HepG2 (cell line): Measurements from ENCODE around the gene GMPPA. TPM values are rescaled to one million over a fixed set of nuclear protein-coding genes. Genes with fewer than 3 reads are reported as not detected.

ENCODE experiments used
- ATAC-seq: fragments of 200-7000 bp; cut with Tn5 transposase; 3 replicates; pipeline ENCODE4 v1.9.1; 2020; ENCODE audit warnings: mild to moderate bottlenecking, moderate library complexity
- BruUV-seq: library from RNA; stranded (reverse); fragments of 400-500 nt; replicated peaks from 2 replicates; lab custom pipeline; 2021; lab: Mats Ljungman, UMichigan
- CTCF ChIA-PET: fragments of 300-600 bp; formaldehyde crosslinking; extraction: SDS; loops from one replicate; lab custom pipeline; 2021; ENCODE audit warnings: low total read pairs, inconsistent platforms, low intra/inter-chr PET ratio; lab: Yijun Ruan, JAX
- POLR2A ChIA-PET: fragments of 350-600 bp; sonication (Branson Sonifier 250); formaldehyde crosslinking; loops from one replicate; lab custom pipeline; 2020; ENCODE audit warnings: antibody characterized with exemption, inconsistent platforms; lab: Yijun Ruan, JAX
- DNase-seq: peaks from one replicate; pipeline ENCODE4 v3.0.0-alpha.2; 2015; ENCODE audit warnings: low spot score
- FAIRE-seq: peaks from 3 replicates; lab custom pipeline; 2011; peaks lifted over from hg19 to GRCh38; lab: Jason Lieb, UNC
- H2AFZ ChIP-seq: one replicate; pipeline ENCODE4 v1.6.1; 2011; ENCODE audit warnings: low read length, inconsistent platforms
- H3K27ac ChIP-seq: fragments of 300-600 bp; 3 replicates; pipeline ENCODE4 v1.8.0; 2011; ENCODE audit warnings: mixed run types, mild to moderate bottlenecking, mixed read lengths, low read length, inconsistent platforms; ENCODE audit not compliant: insufficient read depth; ENCODE audit errors: extremely low read length
- H3K27me3 ChIP-seq, 2 experiments: fragments of 200-600 bp in 1 of 2; 2 replicates in 1 of 2; 3 replicates in 1 of 2; pipeline versions ENCODE4 v1.6.0 to v1.8.0; 2011; ENCODE audit warnings: low read length in 2 of 2, mild to moderate bottlenecking in 2 of 2, moderate library complexity in 2 of 2, inconsistent platforms in 1 of 2; ENCODE audit not compliant: insufficient read depth in 2 of 2, control insufficient read depth in 1 of 2
- H3K36me3 ChIP-seq, 2 experiments: fragments of 200-600 bp in 1 of 2; replicated peaks in 1 of 2; 2 replicates in 1 of 2; 3 replicates in 1 of 2; pipeline versions ENCODE4 v1.5.1 to v1.8.0; 2011; ENCODE audit warnings: low read length in 2 of 2, inconsistent platforms in 1 of 2; ENCODE audit not compliant: insufficient read depth in 2 of 2, control insufficient read depth in 1 of 2
- H3K4me1 ChIP-seq: 2 replicates; pipeline ENCODE4 v1.5.1; 2012; ENCODE audit warnings: low read length, inconsistent platforms; ENCODE audit not compliant: insufficient read depth
- H3K4me2 ChIP-seq: 2 replicates; pipeline ENCODE4 v1.6.0; 2011; ENCODE audit warnings: low read depth, low read length, inconsistent platforms
- H3K4me3 ChIP-seq, 3 experiments: fragments of 200-600 bp in 1 of 3; sonication (generic), shearing (Covaris generic) in 1 of 3; replicated peaks in 1 of 3; 2 replicates each; pipeline ENCODE4 v1.5.1; 2011 to 2016; ENCODE audit warnings: low read length in 3 of 3, inconsistent platforms in 2 of 3, low read depth in 2 of 3, mild to moderate bottlenecking in 2 of 3, control low read depth in 1 of 3, mixed read lengths in 1 of 3; ENCODE audit not compliant: insufficient read depth in 1 of 3
- H3K79me2 ChIP-seq: one replicate; pipeline ENCODE4 v1.6.1; 2011; ENCODE audit warnings: low read length, inconsistent platforms; ENCODE audit not compliant: insufficient read depth
- H3K9ac ChIP-seq: 2 replicates; pipeline ENCODE4 v1.6.0; 2011; ENCODE audit warnings: mild to moderate bottlenecking, low read depth, low read length, inconsistent platforms; ENCODE audit not compliant: insufficient read depth
- H3K9me3 ChIP-seq: 2 replicates; pipeline ENCODE4 v1.5.1; 2012; ENCODE audit warnings: mild to moderate bottlenecking, low read length
- H4K20me1 ChIP-seq: 2 replicates; pipeline ENCODE4 v1.6.0; 2011; ENCODE audit warnings: inconsistent platforms, mild to moderate bottlenecking, low read length, moderate library complexity; ENCODE audit not compliant: insufficient read depth
- FOXM1 ChIP-seq: sonication (generic); formaldehyde crosslinking; IDR thresholded peaks from 2 replicates; pipeline ENCODE4 v1.5.0; 2020; ENCODE audit warnings: missing genetic modification reagents
- HCFC1 ChIP-seq: fragments of 150-350 bp; IDR thresholded peaks from 2 replicates; pipeline ENCODE4 v1.6.1; 2014; ENCODE audit warnings: low read depth, low read length
- JUND ChIP-seq: sonication (generic); formaldehyde crosslinking; IDR thresholded peaks from 2 replicates; pipeline ENCODE4 v1.8.0; 2022; ENCODE audit warnings: mild to moderate bottlenecking, missing genetic modification reagents
- KAT2B ChIP-seq: fragments of 150-350 bp; IDR thresholded peaks from 2 replicates; pipeline ENCODE4 v1.6.1; 2014; ENCODE audit warnings: low read depth, low read length, borderline replicate concordance
- KLF16 ChIP-seq, 2 experiments: sonication (generic) in 1 of 2; formaldehyde crosslinking in 1 of 2; IDR thresholded peaks; 2 replicates each; pipeline versions ENCODE4 v1.6.1 to v1.8.0; 2016 to 2023; ENCODE audit warnings: missing genetic modification reagents in 2 of 2, missing compliant biosample characterization in 1 of 2
- PLRG1 ChIP-seq: fragments of 450-650 bp; conservative IDR thresholded peaks from 2 replicates; pipeline ENCODE4 v1.6.1; 2016
- SATB2 ChIP-seq: sonication (generic); formaldehyde crosslinking; IDR thresholded peaks from 2 replicates; pipeline ENCODE4 v1.5.0; 2020; ENCODE audit warnings: missing genetic modification reagents
- SMARCC2 ChIP-seq: fragments of 450-650 bp; IDR thresholded peaks from 2 replicates; pipeline ENCODE4 v1.6.1; 2017; ENCODE audit warnings: antibody characterized with exemption, mild to moderate bottlenecking
- SOX5 ChIP-seq: IDR thresholded peaks from 2 replicates; pipeline ENCODE4 v1.6.1; 2016; ENCODE audit warnings: borderline replicate concordance
- XRCC5 ChIP-seq: fragments of 200-400 bp; formaldehyde crosslinking; optimal IDR thresholded peaks from 2 replicates; pipeline ENCODE3; 2017; ENCODE audit warnings: mild to moderate bottlenecking, low read length
- ZMYM3 ChIP-seq: sonication (generic); formaldehyde crosslinking; IDR thresholded peaks from 2 replicates; pipeline ENCODE4 v1.5.1; 2020; ENCODE audit warnings: mild to moderate bottlenecking, missing genetic modification reagents
- ZNF136 ChIP-seq: sonication (generic); formaldehyde crosslinking; IDR thresholded peaks from 2 replicates; pipeline ENCODE4 v1.8.1; 2022; ENCODE audit warnings: low read depth, mild to moderate bottlenecking, moderate library complexity, missing genetic modification reagents
- ZNF772 ChIP-seq: sonication (generic); formaldehyde crosslinking; IDR thresholded peaks from 2 replicates; pipeline ENCODE4 v1.5.0; 2020; ENCODE audit warnings: mild to moderate bottlenecking, missing genetic modification reagents
- ZSCAN29 ChIP-seq: sonication (generic); formaldehyde crosslinking; conservative IDR thresholded peaks from 2 replicates; pipeline ENCODE4 v1.4.0; 2020; ENCODE audit warnings: mild to moderate bottlenecking, missing genetic modification reagents
- WGBS: methylation state at CpG from one replicate; pipeline ENCODE4 v1.1.6; 2017; ENCODE audit warnings: low lambda C conversion rate; 5-methylcytosine and 5-hydroxymethylcytosine counted together
- in situ Hi-C: cut with HindIII; loops from 2 replicates; pipeline ENCODE4 v1.10.0; 2017; ENCODE audit warnings: low pct_unique_long_range_greater_than_20kb; ENCODE audit not compliant: extremely low pct_ligation_motif_present
- intact Hi-C: fragments of 100-400 bp; cut with micrococcal nuclease; formaldehyde crosslinking; loops from one replicate; pipeline ENCODE4 v1.10.0; 2022; ENCODE audit not compliant: unreplicated experiment
- polyA plus RNA-seq, 8 experiments: library from polyadenylated mRNA; depleted of rRNA in 3 of 8; stranded (reverse) in 7 of 8; unstranded in 1 of 8; fragments of >200 nt; fragmentation: Illumina TruSeq in 4 of 8; extraction: Trizol in 4 of 8; gene quantifications; 2 replicates each; pipeline versions ENCODE4 v1.2.1 to v1.2.3, GENCODE V29; 2011 to 2016; ENCODE audit warnings: low read depth in 4 of 8, missing spikeins in 1 of 8, mixed read lengths in 1 of 8; ENCODE audit not compliant: insufficient read depth in 1 of 8
- total RNA-seq, 5 experiments: library from RNA; depleted of rRNA; stranded (reverse); fragments of >200 nt; fragmentation: Illumina TruSeq; extraction: Trizol; gene quantifications; 2 replicates each; pipeline ENCODE4 v1.2.3, GENCODE V29; 2016; ENCODE audit warnings: low read depth in 1 of 5
- TF ChIP-seq, protein P1 (sequence below): sonication (generic); formaldehyde crosslinking; IDR thresholded peaks from 2 replicates; pipeline ENCODE4 v1.9.0; 2022; ENCODE audit warnings: low read depth, missing genetic modification reagents
- TF ChIP-seq, protein P2 (sequence below): sonication (generic); formaldehyde crosslinking; IDR thresholded peaks from 2 replicates; pipeline ENCODE4 v1.4.0; 2020; ENCODE audit warnings: missing genetic modification reagents, borderline replicate concordance
- TF ChIP-seq, protein P3 (sequence below): sonication (generic); formaldehyde crosslinking; IDR thresholded peaks from 2 replicates; pipeline ENCODE4 v1.5.1; 2020; ENCODE audit warnings: mild to moderate bottlenecking, missing genetic modification reagents, borderline replicate concordance

Gene GMPPA
- total and polyA plus RNA-seq, 2 of the 13 experiments (the other 11 are each of a cell fraction or from before 2014, with no cell fraction given), result 81.1 to 106 TPM

- WGBS, result 2% methylated on average over 15 of the region's 16 CpGs
- POLR2A ChIA-PET, result interaction anchor here (7.7 kb wide), 1 partner anchor 14 kb away, joined by 94 read pairs; the partner anchor contains the start of gene GMPPA
- H3K79me2 ChIP-seq, result no peaks in the 10 kb centered on the region
- no peak overlapping the region for H3K9ac ChIP-seq
- no peaks in the 10 kb centered on the region for H3K36me3 ChIP-seq
- CTCF ChIA-PET, result no interaction called here
- peak overlapping the region; percentile 20 for H3K4me2 ChIP-seq
- H2AFZ ChIP-seq, result no peak overlapping the region
- peaks cover 11% of the 10 kb centered on the region; the same call in 1 of the 2 replicates for H4K20me1 ChIP-seq
- ATAC-seq, result peak; percentile 42
- peaks cover 16 to 68% of the 10 kb centered on the region in 2 experiments for H3K27me3 ChIP-seq
- H3K27ac ChIP-seq, result no peak overlapping the region
- H3K4me3 ChIP-seq, result peak overlapping the region in 1 of 3 experiments; percentile 10; a peak in 1 of 6 replicates
- H3K9me3 ChIP-seq, result no peaks in the 10 kb centered on the region
- BruUV-seq, result no TSS peak
- peaks cover 34% of the 10 kb centered on the region for H3K4me1 ChIP-seq
- no peak for FAIRE-seq
- DNase-seq, result no peak
- intact Hi-C loops, result no loop called here
- in situ Hi-C loops, result no loop called here
- TF ChIP-seq, protein P1, sequence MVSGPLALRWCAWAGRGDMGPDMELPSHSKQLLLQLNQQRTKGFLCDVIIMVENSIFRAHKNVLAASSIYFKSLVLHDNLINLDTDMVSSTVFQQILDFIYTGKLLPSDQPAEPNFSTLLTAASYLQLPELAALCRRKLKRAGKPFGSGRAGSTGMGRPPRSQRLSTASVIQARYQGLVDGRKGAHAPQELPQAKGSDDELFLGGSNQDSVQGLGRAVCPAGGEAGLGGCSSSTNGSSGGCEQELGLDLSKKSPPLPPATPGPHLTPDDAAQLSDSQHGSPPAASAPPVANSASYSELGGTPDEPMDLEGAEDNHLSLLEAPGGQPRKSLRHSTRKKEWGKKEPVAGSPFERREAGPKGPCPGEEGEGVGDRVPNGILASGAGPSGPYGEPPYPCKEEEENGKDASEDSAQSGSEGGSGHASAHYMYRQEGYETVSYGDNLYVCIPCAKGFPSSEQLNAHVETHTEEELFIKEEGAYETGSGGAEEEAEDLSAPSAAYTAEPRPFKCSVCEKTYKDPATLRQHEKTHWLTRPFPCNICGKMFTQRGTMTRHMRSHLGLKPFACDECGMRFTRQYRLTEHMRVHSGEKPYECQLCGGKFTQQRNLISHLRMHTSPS (CRISPR knock-in tag), result no peak; the same call in 1 of the 2 replicates
- TF ChIP-seq JUND (no peak), PLRG1 (no peak), SOX5 (CRISPR knock-in tag) (no peak), SATB2 (CRISPR knock-in tag) (no peak), FOXM1 (no peak), HCFC1 (no peak), XRCC5 (no peak), ZNF772 (CRISPR knock-in tag) (0 out of 2 replicates have a peak, but pooled peaks have one; percentile 36), KLF16 (CRISPR knock-in tag; IDR thresholded peaks at IDR 0.05) (peak in 1 of 2 experiments; percentile 35; a peak in 1 of 4 replicates), ZMYM3 (CRISPR knock-in tag) (peak; percentile 43; the same call in 1 of the 2 replicates), SMARCC2 (no peak), ZSCAN29 (no peak), KAT2B (peak; percentile 95), ZNF136 (CRISPR knock-in tag) (no peak)
- TF ChIP-seq, protein P2, sequence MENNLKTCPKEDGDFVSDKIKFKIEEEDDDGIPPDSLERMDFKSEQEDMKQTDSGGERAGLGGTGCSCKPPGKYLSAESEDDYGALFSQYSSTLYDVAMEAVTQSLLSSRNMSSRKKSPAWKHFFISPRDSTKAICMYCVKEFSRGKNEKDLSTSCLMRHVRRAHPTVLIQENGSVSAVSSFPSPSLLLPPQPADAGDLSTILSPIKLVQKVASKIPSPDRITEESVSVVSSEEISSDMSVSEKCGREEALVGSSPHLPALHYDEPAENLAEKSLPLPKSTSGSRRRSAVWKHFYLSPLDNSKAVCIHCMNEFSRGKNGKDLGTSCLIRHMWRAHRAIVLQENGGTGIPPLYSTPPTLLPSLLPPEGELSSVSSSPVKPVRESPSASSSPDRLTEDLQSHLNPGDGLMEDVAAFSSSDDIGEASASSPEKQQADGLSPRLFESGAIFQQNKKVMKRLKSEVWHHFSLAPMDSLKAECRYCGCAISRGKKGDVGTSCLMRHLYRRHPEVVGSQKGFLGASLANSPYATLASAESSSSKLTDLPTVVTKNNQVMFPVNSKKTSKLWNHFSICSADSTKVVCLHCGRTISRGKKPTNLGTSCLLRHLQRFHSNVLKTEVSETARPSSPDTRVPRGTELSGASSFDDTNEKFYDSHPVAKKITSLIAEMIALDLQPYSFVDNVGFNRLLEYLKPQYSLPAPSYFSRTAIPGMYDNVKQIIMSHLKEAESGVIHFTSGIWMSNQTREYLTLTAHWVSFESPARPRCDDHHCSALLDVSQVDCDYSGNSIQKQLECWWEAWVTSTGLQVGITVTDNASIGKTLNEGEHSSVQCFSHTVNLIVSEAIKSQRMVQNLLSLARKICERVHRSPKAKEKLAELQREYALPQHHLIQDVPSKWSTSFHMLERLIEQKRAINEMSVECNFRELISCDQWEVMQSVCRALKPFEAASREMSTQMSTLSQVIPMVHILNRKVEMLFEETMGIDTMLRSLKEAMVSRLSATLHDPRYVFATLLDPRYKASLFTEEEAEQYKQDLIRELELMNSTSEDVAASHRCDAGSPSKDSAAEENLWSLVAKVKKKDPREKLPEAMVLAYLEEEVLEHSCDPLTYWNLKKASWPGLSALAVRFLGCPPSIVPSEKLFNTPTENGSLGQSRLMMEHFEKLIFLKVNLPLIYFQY (CRISPR knock-in tag), result no peak
- TF ChIP-seq, protein P3, sequence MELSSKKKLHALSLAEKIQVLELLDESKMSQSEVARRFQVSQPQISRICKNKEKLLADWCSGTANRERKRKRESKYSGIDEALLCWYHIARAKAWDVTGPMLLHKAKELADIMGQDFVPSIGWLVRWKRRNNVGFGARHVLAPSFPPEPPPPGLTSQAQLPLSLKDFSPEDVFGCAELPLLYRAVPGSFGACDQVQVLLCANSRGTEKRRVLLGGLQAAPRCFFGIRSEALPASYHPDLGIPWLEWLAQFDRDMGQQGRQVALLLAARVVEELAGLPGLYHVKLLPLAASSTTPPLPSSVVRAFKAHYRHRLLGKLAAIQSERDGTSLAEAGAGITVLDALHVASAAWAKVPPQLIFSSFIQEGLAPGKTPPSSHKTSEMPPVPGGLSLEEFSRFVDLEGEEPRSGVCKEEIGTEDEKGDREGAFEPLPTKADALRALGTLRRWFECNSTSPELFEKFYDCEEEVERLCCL (CRISPR knock-in tag), result no peak
Observed at GRCh38 chr2:219512524-219513216, 14.0 kb downstream of the GMPPA start.
